IPS-20b (cell line): ENCODE results near the gene SCD.

ENCODE experiments used
- H3K27ac ChIP-seq: one replicate; pipeline ENCODE4 v1.5.1; 2013; ENCODE audit warnings: low read length
- H3K27me3 ChIP-seq: 2 replicates; pipeline ENCODE4 v1.6.1; 2013; ENCODE audit warnings: mild to moderate bottlenecking, low read length, inconsistent platforms; ENCODE audit not compliant: insufficient read depth
- H3K36me3 ChIP-seq: 2 replicates; pipeline ENCODE4 v1.6.1; 2013; ENCODE audit warnings: low read depth, mild to moderate bottlenecking, inconsistent platforms, low read length, moderate library complexity; ENCODE audit not compliant: insufficient read depth
- H3K4me1 ChIP-seq: 2 replicates; pipeline ENCODE4 v1.6.1; 2013; ENCODE audit warnings: mild to moderate bottlenecking, control low read depth, inconsistent platforms, low read length, moderate library complexity; ENCODE audit not compliant: insufficient read depth
- H3K4me3 ChIP-seq: 2 replicates; pipeline ENCODE4 v1.5.1; 2013; ENCODE audit warnings: mild to moderate bottlenecking, low read length, inconsistent platforms
- H3K9ac ChIP-seq: 2 replicates; pipeline ENCODE4 v1.6.1; 2013; ENCODE audit warnings: low read depth, mild to moderate bottlenecking, inconsistent platforms, low read length, moderate library complexity
- H3K9me3 ChIP-seq: 2 replicates; pipeline ENCODE4 v1.6.1; 2013; ENCODE audit warnings: mild to moderate bottlenecking, low read depth, low read length, inconsistent platforms; ENCODE audit not compliant: insufficient read depth

SCD gene

GRCh38 chr10:100353770-100354485 lies 6.9 kb downstream of the SCD start:
- H3K4me1 ChIP-seq: peaks cover 21% of the 10 kb centered on the region
- H3K4me3 ChIP-seq: no peak overlapping the region
- H3K9ac ChIP-seq: no peak overlapping the region
- no peak overlapping the region for H3K27ac ChIP-seq
- H3K36me3 ChIP-seq: peaks cover 94% of the 10 kb centered on the region
- H3K27me3 ChIP-seq: no peaks in the 10 kb centered on the region
- H3K9me3 ChIP-seq: no peaks in the 10 kb centered on the region

GRCh38 chr10:100355086-100355485 lies 8.1 kb downstream of the SCD start:
- Histone ChIP-seq H3K4me1 (peaks cover 13% of the 10 kb centered on the region; the same call in 1 of the 2 replicates), H3K36me3 (peaks cover 94% of the 10 kb centered on the region), H3K9me3 (no peaks in the 10 kb centered on the region), H3K27ac (no peak overlapping the region), H3K4me3 (no peak overlapping the region), H3K9ac (no peak overlapping the region), H3K27me3 (no peaks in the 10 kb centered on the region)

DNA sequence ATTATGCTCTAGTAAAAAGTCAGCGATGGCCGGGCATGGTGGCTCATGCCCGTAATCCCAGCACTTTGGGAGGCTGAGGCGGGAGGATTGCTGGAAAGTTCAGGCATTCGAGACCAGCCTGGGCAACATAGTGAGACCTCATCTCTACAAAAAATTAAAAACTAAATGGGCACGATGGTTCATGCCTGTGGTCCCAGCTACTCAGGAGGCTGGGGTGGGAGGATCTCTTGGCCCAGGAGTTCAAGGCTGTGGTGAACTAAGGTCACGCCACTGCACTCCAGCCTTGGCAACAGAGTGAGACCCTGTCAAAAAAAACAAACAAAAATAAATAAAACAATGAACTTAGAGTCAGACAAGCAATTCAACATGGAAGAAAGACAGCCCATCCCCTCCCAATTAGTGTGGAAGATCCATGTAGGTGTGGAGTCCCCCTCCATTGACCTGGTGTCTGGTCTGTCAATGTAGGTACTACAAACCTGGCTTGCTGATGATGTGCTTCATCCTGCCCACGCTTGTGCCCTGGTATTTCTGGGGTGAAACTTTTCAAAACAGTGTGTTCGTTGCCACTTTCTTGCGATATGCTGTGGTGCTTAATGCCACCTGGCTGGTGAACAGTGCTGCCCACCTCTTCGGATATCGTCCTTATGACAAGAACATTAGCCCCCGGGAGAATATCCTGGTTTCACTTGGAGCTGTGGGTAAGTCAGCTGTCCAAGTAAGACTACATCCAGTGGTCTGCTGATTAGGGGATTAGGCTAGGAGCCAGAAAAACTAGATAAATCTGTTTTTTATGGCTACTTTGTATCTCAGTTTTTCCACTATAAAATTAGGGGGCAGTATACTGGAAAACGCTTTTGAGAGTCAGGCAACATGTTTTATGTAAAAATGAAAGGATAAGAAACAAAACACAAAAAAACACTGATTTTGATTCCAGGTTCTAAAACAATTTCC lies 9.3 kb downstream of the SCD start:
- Histone ChIP-seq H3K4me3 (no peak overlapping the region), H3K36me3 (peaks cover 94% of the 10 kb centered on the region), H3K27ac (no peak overlapping the region), H3K9ac (no peak overlapping the region), H3K9me3 (no peaks in the 10 kb centered on the region), H3K4me1 (peaks cover 3% of the 10 kb centered on the region; the same call in 1 of the 2 replicates), H3K27me3 (no peaks in the 10 kb centered on the region)

- peaks cover 3% of the 10 kb centered on the region; the same call in 1 of the 2 replicates for H3K4me1 ChIP-seq
- no peaks in the 10 kb centered on the region for H3K27me3 ChIP-seq
- H3K4me3 ChIP-seq: no peak overlapping the region
- H3K9me3 ChIP-seq: no peaks in the 10 kb centered on the region
- H3K9ac ChIP-seq: no peak overlapping the region
- H3K27ac ChIP-seq: no peak overlapping the region
- H3K36me3 ChIP-seq: peaks cover 94% of the 10 kb centered on the region
Observed at GRCh38 chr10:100357059-100357858, 10.2 kb downstream of the SCD start.

GRCh38 chr10:100359030-100359432 lies 12.0 kb downstream of the SCD start:
- Histone ChIP-seq H3K27me3 (no peaks in the 10 kb centered on the region), H3K9ac (no peak overlapping the region), H3K36me3 (peaks cover 94% of the 10 kb centered on the region), H3K4me3 (no peak overlapping the region), H3K9me3 (no peaks in the 10 kb centered on the region), H3K27ac (no peak overlapping the region), H3K4me1 (peaks cover 3% of the 10 kb centered on the region; the same call in 1 of the 2 replicates)

DNA sequence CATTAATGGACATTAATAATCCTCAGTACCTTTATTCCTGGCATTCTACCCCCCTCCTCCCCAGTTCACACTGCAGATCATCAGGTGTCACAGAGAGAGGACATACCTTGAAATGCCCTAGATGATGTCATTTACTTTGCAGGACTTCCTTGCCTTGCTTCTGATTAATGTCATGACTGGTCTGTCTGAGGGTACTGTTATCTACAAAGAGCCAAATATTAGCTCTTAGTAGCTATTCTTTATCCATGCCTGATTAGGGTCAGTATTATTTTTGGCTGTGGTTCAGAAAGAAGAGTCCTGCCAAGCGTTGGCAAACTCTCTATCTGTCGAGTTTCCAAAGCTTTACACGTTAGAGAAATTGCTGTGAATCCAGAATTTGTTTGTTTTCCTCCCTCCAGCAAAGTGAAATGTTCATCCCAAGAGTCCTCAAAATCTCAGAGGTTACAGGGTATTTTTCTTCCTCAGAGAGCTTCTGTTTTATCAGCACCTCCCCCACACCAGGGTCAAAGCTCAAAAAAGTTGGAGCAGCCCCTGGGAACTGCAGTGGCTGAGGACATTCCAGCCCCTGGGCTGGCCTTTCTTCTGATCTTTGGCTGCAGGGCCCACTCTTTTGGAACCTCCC lies 12.6 kb downstream of the SCD start:
- H3K4me3 ChIP-seq: no peak overlapping the region
- H3K9me3 ChIP-seq: no peaks in the 10 kb centered on the region
- peaks cover 94% of the 10 kb centered on the region for H3K36me3 ChIP-seq
- peaks cover 6% of the 10 kb centered on the region; the same call in 1 of the 2 replicates for H3K4me1 ChIP-seq
- H3K27ac ChIP-seq: no peak overlapping the region
- H3K27me3 ChIP-seq: no peaks in the 10 kb centered on the region
- no peak overlapping the region for H3K9ac ChIP-seq

DNA sequence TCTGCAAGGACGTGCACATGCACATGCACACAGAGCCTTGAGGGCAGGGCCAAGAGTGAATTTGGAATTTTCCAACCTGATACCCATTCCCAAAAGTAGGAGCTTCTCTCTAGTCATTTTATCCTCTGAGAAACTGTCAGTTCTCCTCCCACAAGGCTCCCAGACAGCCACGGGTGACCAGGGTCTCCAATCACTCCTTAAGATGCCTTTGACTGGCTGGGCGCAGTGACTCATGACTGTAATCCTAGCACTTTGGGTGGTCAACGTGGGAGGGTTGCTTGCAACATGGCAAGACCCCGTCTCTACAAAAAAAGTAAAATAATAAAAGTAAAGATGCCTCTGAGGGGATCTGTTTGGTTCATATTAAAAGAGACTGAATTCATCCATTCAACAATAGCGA lies 13.2 kb downstream of the SCD start:
- no peaks in the 10 kb centered on the region for H3K27me3 ChIP-seq
- no peak overlapping the region for H3K9ac ChIP-seq
- H3K27ac ChIP-seq: no peak overlapping the region
- peaks cover 89% of the 10 kb centered on the region for H3K36me3 ChIP-seq
- no peaks in the 10 kb centered on the region for H3K9me3 ChIP-seq
- H3K4me3 ChIP-seq: no peak overlapping the region
- peaks cover 3% of the 10 kb centered on the region; the same call in 1 of the 2 replicates for H3K4me1 ChIP-seq

- Histone ChIP-seq H3K27me3 (no peaks in the 10 kb centered on the region), H3K36me3 (peaks cover 63% of the 10 kb centered on the region), H3K9ac (no peak overlapping the region), H3K4me3 (no peak overlapping the region), H3K9me3 (no peaks in the 10 kb centered on the region), H3K4me1 (peaks cover 3% of the 10 kb centered on the region; the same call in 1 of the 2 replicates), H3K27ac (no peak overlapping the region)
Observed at GRCh38 chr10:100362570-100363496, 15.8 kb downstream of the SCD start.

- Histone ChIP-seq H3K9me3 (no peaks in the 10 kb centered on the region), H3K36me3 (peaks cover 55% of the 10 kb centered on the region), H3K27me3 (no peaks in the 10 kb centered on the region), H3K4me3 (no peak overlapping the region), H3K4me1 (peaks cover 3% of the 10 kb centered on the region; the same call in 1 of the 2 replicates), H3K27ac (no peak overlapping the region), H3K9ac (no peak overlapping the region)
Observed at GRCh38 chr10:100364175-100364574, 17.1 kb downstream of the SCD start.

DNA sequence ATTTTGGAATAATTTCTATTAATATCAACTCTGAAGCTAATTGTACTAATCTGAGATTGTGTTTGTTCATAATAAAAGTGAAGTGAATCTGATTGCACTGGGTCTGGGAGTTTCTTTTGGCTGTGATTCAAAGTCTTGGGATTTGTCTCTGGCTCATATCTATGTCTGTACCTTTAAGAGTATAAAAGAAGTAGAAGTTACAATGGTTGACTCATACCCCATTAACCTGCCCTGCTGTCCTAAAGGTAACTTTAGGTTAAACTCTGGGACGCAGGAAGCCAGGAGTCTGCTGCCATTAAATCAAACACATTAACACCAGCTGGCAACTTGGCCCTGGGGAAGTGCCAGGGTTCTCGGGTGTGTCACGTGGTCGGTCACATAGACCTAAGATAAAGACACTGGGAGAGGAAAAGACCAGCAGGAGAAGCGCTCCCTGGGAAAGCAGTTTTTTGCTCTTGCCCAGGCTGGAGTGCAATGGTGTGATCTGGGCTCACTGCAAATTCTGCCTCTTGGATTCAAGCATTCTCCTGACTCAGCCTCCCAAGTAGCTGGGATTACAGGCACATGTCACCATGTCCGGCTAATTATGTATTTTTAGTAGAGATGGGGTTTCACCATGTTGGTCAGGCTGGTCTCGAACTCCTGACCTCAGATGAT lies 17.8 kb downstream of the SCD start:
- Histone ChIP-seq H3K4me3 (no peak overlapping the region), H3K27ac (no peak overlapping the region), H3K9ac (no peak overlapping the region), H3K36me3 (peaks cover 48% of the 10 kb centered on the region), H3K4me1 (peaks cover 3% of the 10 kb centered on the region; the same call in 1 of the 2 replicates), H3K27me3 (no peaks in the 10 kb centered on the region), H3K9me3 (no peaks in the 10 kb centered on the region)
